Right lobe of liver (tissue), 6 donors: ENCODE data around the gene SRRM5. TPM values are rescaled to one million over a fixed set of nuclear protein-coding genes. Genes with fewer than 3 reads are reported as not detected.
A peak's percentile ranks its signal among the peaks of the same experiment; 100 is the strongest.
"Not testable (repeated sequence)": the region's sequence is repeated elsewhere in the genome, so short reads cannot be mapped to it uniquely, and the experiment has no call there.

ENCODE experiments used
- ATAC-seq, 4 donors: fragments of 200-7000 bp; cut with Tn5 transposase; one replicate each; pipeline ENCODE4 v1.9.1; 2020; ENCODE audit warnings: mild to moderate bottlenecking in 4 of 4, moderate library complexity in 4 of 4
- DNase-seq, 3 donors: peaks; one replicate each; pipeline ENCODE4 v3.0.0-alpha.2; 2020
- H3K27ac ChIP-seq, 3 donors: fragments of 200-600 bp; one replicate each; pipeline ENCODE4 v1.8.0; 2022
- H3K27me3 ChIP-seq, 2 donors: fragments of 200-600 bp; one replicate each; pipeline ENCODE4 v1.8.0; 2022
- H3K36me3 ChIP-seq, 4 donors: fragments of 200-600 bp; sonication (generic) in 1 of 4; one replicate each; pipeline versions ENCODE4 v1.5.1 to v1.8.0; 2017 to 2022; ENCODE audit warnings: control low read depth in 1 of 4
- H3K4me1 ChIP-seq, 4 donors: fragments of 200-600 bp; sonication (generic) in 1 of 4; one replicate each; pipeline versions ENCODE4 v1.5.1 to v1.8.0; 2017 to 2022; ENCODE audit warnings: control low read depth in 1 of 4
- H3K4me3 ChIP-seq, 3 donors: fragments of 200-600 bp; one replicate each; pipeline ENCODE4 v1.8.0; 2022
- H3K9me3 ChIP-seq, 4 donors: fragments of 200-600 bp; sonication (generic) in 1 of 4; one replicate each; pipeline versions ENCODE4 v1.5.1 to v1.8.0; 2017 to 2022; ENCODE audit warnings: control low read depth in 1 of 4
- CTCF ChIP-seq, 4 donors: fragments of 200-600 bp in 3 of 4; fragments of 450-650 bp in 1 of 4; IDR thresholded peaks; one replicate each; pipeline versions ENCODE4 v1.5.1 to v1.8.0; 2016 to 2022; ENCODE audit warnings: antibody characterized with exemption in 4 of 4, mild to moderate bottlenecking in 2 of 4
- POLR2A ChIP-seq: fragments of 450-650 bp; IDR thresholded peaks from one replicate; pipeline ENCODE4 v1.6.1; 2017; ENCODE audit warnings: antibody characterized with exemption, mild to moderate bottlenecking
- WGBS: methylation state at CpG from one replicate; pipeline ENCODE4 v1.1.6; 2018; ENCODE audit warnings: low coverage, low lambda C conversion rate; ENCODE audit not compliant: insufficient coverage; ENCODE audit errors: missing lambda C conversion rate; 5-methylcytosine and 5-hydroxymethylcytosine counted together
- intact Hi-C, 2 donors: fragments of 100-400 bp; cut with DNase I; formaldehyde crosslinking; loops; one replicate each; pipeline versions ENCODE4 v1.11.2 to v1.14.1; 2022
- total RNA-seq, 6 experiments: library from RNA; depleted of rRNA in 2 of 6; stranded (reverse); fragments of >200 nt in 2 of 6; fragmentation: NEBNext Ultra II Directional in 3 of 6; extraction: Animal tissue kit (Norgen Biotek cat#: 25700) in 3 of 6; gene quantifications; one replicate each; pipeline versions ENCODE4 v1.1.0 to v1.2.4, GENCODE V29; 2016 to 2023
- donor health status: DM: no; HTN: yes; CAD: no.
- donor health status: DM: no; HTN: no; CAD: no.
- donor health status: DM: no; HTN: no; CAD: no.
- donor health status: DM: no; HTN: yes; CAD: no.
- donor health status: DM: no; HTN: yes; CAD: no.

Gene SRRM5
- total RNA-seq, 6 experiments from 2014 or later = 0.09 to 0.37 (median 0.18) TPM; not detected in 1

GRCh38 chr19:43581467-43581866, 30.4 kb upstream of the SRRM5 start:
- DNase-seq = no peak
- Histone ChIP-seq H3K27me3 (no peaks in the 10 kb centered on the region), H3K27ac (no peak overlapping the region), H3K9me3 (no peaks in the 10 kb centered on the region), H3K36me3 (no peaks in the 10 kb centered on the region), H3K4me1 (peaks cover 0 to 12% (median 4%) of the 10 kb centered on the region in 4 donors), H3K4me3 (no peak overlapping the region)
- WGBS = 49% methylated on average over 6 of the region's 7 CpGs
- TF ChIP-seq CTCF (IDR thresholded peaks at IDR 0.05) (no peak), POLR2A (no peak)
- ATAC-seq = no peak
- intact Hi-C loops = no loop called here

GRCh38 chr19:43582495-43582894, 29.4 kb upstream of the SRRM5 start:
- ATAC-seq = no peak

GRCh38 chr19:43584484-43584883, 27.4 kb upstream of the SRRM5 start:
- Histone ChIP-seq H3K4me3 (no peak overlapping the region), H3K4me1 (peaks cover 0 to 12% (median 4%) of the 10 kb centered on the region in 4 donors), H3K36me3 (no peaks in the 10 kb centered on the region), H3K27me3 (no peaks in the 10 kb centered on the region), H3K9me3 (no peaks in the 10 kb centered on the region), H3K27ac (peak overlapping the region in 1 of 3 donors; percentile 40)
- DNase-seq = peak in 1 of 3 donors; percentile 56
- 33% methylated on average over 1 of the region's 1 CpG for WGBS
- intact Hi-C loops = no loop called here
- peak; percentile 54 to 88 (median 74) for ATAC-seq
- no peak for TF ChIP-seq POLR2A

More at GRCh38 chr19:43582495-43582894, 29.4 kb upstream of the SRRM5 start:
- Histone ChIP-seq H3K4me1 (peaks cover 0 to 12% (median 4%) of the 10 kb centered on the region in 4 donors), H3K9me3 (no peaks in the 10 kb centered on the region), H3K27me3 (no peaks in the 10 kb centered on the region), H3K36me3 (no peaks in the 10 kb centered on the region), H3K27ac (no peak overlapping the region), H3K4me3 (no peak overlapping the region)
- 67% methylated on average over 1 of the region's 2 CpGs for WGBS
- DNase-seq = no peak
- intact Hi-C loops = no loop called here
- TF ChIP-seq POLR2A (no peak), CTCF (IDR thresholded peaks at IDR 0.05) (no peak)

- intact Hi-C loops = no loop called here
Measured at GRCh38 chr19:43586346-43586745, 25.5 kb upstream of the SRRM5 start.

GRCh38 chr19:43587029-43587428, 24.9 kb upstream of the SRRM5 start:
- WGBS = no CpG with 5 or more reads among the region's 3 CpGs
- H3K27me3 ChIP-seq, H3K36me3 ChIP-seq, DNase-seq, H3K4me3 ChIP-seq, H3K27ac ChIP-seq, H3K9me3 ChIP-seq, intact Hi-C loops, ATAC-seq: not testable (repeated sequence)
- H3K4me1 ChIP-seq = peaks cover 0 to 12% (median 4%) of the 10 kb centered on the region in 4 donors

More at GRCh38 chr19:43586346-43586745, 25.5 kb upstream of the SRRM5 start:
- Histone ChIP-seq H3K36me3 (peaks cover 0 to 4% (median 0%) of the 10 kb centered on the region in 4 donors), H3K4me3 (no peak overlapping the region), H3K27me3 (no peaks in the 10 kb centered on the region), H3K27ac (no peak overlapping the region), H3K9me3 (no peaks in the 10 kb centered on the region), H3K4me1 (peaks cover 0 to 12% (median 4%) of the 10 kb centered on the region in 4 donors)
- no peak for TF ChIP-seq CTCF (IDR thresholded peaks at IDR 0.05)
- TF ChIP-seq POLR2A = no peak
- DNase-seq = no peak
- ATAC-seq = no peak
- 81% methylated on average over 2 of the region's 2 CpGs for WGBS
